Stimulated activated CD4-positive, alpha-beta T cell treated with anti-CD3 and anti-CD28 coated beads, Interleukin-2, amount 100 ng/mL, for 24 hours (primary cell): ENCODE data around the gene TPR.
"Not testable (repeated sequence)": the region's sequence is repeated elsewhere in the genome, so short reads cannot be mapped to it uniquely, and the experiment has no call there.

Experiments
- DNase-seq, 2 donors: peaks; one replicate each; pipeline ENCODE4 v3.0.0-alpha.2; 2020

TPR gene

DNA sequence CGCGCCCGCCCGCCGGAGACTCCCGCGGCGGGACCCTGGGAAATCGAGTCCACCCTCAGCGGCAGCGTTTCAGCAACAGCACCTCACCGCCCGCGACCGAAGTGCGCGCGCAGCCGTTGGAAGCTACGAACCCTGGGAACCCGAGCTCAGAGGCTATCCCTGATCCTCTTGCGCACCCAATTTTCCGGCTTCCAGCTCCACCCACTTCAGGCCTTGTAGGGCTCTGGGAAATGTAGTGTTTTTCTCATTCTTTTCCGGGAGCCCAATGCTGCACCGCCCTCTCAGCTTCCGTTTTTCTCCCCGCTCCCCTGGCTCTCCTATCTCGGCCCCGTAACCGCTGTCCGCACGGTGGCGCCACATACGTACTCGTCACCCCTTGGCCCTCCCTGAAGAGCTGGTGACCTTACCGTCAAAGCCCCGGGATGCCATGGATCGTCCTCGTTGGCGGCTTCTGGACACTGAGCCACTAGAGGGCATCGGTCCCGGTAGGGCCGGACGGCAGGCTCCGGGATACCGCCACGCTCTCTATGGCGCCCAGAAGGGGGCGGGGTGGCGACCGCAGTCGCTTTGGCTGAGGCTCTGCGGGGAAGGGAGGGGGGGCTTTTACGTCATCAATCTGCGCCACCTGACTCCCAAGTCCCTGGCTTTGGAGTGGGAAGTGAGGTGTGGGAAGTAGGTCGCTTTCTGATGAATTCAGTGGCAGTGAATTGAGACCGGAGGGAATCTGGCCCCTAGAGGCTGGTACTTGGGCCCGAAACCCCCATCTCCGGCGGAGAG is at the start of gene TPR, which contains the start of gene ODR4:
TPR (minus strand) TSS at position 102 of the 777 bp plus-strand sequence. CDS start 225 bp downstream, outside the sequence.
ODR4 (plus strand) TSS at position 687 of the 777 bp plus-strand sequence. CDS start 3,948 bp downstream, outside the sequence.
- DNase-seq, result peak; percentile 96 to 97

DNA sequence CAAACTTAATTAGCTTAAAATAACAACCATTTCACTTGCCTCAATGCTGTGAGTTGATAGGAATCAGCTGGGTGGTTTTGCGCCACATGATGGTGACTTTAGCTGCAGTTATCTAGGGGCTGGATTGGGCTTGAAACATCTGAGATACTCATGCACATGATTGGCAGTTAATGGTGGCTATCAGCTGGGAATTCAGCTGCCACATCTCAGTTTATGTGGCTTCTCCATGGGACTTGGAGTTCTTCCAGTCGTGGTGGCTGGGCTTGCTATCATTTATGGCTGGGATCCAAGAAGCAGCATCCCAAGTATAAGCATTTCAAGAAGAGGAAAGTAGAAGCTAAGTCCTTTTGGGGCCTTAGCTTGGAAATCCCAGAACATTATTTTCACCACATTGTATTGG is 49.5 kb upstream of the TPR start:
- DNase-seq, result no peak

DNA sequence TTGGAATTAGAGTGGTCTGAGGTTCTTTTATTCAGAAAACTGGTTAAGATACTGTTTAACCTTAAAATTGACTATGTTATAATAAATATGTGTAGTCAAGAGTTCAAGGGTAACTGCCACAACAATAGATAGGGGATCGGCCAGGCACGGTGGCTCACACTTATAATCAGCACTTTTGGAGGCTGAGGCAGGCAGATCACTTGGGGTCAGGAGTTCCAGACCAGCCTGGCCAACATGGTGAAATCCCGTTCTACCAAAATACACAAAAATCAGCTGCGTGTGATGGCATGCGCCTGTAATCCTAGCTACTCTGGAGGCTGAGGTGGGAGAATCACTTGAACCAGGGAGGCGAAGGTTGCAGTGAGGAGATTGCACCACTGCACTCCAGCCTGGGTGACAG is 46.4 kb upstream of the TPR start:
- no peak for DNase-seq

DNA sequence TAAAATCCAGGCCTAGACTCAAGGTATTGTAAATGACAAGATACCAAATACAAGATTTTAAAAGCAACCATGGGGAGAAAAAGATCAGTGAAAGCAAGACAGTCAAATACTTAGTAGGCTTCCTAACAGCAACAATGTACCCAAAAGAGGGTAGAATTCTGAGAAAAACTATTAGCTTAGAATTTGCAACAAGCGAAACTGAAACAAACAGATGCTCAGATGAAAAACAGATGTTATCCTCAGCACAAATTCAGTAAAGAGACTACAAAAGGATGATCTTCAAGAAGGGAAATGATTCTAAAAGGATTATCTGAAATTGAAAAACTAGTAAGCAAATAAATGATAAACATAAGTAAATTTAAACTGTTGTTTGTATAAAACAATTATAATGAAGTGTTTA is 45.9 kb upstream of the TPR start:
- DNase-seq, result no peak

DNA sequence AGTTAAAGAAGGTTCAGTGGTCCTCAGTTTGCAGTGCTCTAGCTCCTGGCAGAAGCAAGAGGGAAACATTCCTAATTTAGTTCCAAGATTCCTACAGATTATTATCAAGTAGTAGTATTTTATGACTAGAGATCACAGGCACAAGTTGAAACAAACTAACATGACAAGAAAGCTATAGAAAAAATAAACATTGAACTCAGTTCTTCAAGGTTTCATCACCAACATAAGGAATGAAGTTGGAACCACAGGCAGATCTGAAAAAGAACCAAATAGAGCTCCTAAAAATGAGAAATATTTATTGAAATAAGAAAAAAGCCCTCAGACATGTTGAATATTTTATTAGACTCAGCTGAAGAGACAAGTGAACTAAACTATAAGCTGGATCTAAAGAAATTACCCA is 45.3 kb upstream of the TPR start:
- DNase-seq, result no peak

DNA sequence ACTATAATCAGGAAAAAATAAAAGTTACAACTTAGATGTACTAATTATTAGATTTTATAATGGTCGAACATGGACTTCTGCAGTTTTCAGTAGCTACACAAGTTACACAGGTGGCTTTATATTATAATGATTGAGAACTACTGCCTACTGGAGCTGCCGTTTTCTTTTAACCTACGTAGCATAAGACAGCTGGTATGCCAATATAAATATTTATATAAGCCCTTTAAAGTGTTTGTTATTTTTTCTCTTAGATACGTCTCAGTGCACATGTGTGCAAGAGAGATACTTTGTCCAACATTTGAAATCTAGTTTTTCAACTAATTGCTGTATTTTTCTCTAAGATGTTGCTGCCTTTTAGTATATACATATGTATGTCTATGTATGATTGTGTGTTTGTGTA is 43.5 kb upstream of the TPR start:
- DNase-seq, result no peak

DNA sequence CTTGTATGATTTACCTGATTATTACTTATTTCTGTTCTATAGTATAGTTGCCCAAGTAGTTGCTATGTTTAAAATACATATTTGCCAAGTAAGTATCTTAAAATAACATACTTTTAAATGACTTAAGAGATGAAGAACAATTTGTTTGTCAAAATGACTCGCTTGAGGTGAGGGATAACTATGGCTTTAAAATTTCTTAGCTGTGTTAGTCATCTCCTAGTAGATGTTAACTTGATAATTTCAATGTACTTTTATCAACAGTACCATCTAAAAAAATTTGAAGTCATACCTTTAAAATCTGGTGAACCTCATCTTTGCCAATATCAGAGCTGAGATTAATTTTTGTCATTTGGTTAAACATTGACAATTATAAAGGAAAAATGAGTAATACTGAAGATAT is 38.3 kb upstream of the TPR start:
- DNase-seq, result no peak

DNA sequence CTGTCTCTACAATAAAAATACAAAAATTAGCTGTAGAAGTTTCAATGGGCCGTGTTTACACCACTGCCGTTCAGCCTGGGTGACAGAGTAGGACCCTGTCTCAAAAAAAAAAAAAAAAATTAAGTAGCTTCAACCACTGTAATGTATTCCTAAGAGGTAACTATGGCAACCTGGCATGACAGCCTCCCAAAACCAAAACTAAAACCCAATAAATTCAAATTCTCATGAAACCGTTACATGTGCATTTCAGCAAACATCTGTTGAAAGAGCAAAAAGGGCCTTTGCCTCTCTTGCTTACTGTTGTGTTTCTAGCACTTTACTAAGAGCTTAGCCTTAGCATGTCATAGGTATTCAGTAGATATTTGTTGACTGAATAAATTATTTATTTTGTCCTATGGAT is 34.0 kb upstream of the TPR start:
- no peak for DNase-seq

DNA sequence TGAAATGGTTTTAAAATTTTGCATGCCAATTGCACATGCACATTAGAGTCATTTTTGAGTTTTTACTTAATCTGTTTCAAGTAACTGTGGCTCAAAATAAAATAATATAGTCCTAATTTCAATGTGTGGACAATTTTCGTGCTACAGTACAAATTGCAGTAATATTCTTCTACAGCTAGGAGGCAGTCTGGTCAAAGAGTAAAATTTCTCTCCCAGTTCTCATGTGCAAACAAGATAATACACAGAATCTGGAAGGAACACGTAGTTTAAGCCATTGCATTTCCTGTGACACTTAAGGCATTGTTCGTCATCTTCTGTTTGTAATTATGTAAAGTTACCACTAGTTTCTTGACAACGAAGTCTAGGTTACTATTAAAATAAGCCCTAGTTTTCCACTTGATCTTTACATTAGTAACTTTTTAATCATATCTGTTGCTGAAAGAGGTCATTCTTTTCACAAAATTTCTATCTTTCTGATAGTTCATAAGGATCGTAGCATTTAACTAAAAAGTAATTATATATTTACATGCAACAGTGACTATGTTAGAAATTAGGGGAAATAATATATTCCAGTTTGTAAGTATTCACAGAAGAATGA is 29.5 kb upstream of the TPR start:
- no peak for DNase-seq

DNA sequence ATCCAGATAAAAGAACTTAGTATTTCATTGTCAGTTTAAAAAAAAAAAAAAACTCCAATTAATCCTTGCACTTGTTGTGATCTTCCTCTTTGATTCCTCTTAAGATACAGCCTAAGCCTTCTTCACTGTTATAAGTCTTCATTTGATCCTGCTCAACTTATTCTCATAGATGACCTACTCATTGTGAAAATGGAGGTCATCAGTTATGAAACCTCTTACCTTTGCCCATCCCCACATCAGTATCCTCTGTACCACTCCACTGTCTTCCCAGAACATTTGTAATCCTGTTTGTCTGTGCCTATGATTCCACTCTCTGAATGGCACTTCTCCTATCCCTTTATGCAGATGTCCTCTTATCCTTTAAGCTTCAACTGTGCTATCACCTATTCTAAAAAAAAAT is 28.6 kb upstream of the TPR start:
- DNase-seq, result no peak

DNA sequence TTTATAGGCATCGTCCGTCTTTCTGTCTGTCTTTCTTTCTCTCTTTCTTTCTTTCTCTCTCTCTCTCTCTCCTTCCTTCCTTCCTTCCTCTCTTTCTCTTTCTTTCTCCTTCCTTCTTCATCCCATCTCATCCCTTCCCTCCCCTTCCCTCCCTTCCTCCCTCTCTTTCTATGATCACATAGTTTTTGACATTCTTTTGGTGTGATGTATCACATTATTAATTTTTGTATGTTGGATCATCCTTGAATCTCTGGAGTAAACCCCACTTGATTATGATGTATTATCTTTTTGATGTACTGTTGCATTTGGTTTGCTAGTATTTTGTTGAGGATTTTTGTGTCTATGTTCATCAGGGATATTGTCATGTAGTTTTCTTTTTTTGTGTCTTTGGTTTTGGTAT is 26.4 kb upstream of the TPR start:
- not testable (repeated sequence) for DNase-seq

DNA sequence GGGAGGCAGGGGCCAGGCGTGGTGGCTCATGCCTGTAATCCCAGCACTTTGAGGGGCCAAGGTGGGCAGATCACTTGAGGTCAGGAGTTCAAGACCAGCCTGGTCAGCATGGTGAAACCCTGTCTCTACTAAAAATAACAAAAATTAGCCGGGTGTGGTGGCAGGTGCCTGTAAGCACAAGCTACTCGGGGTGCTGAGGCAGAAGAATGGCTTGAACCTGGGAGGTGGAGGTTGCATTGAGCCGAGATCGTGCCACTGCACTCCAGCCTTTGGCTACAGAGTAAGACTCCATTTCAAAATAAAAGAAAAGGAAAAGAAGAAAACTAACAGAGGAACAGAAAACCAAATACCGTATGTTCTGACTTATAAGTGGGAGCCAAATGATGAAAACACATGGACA is 17.7 kb upstream of the TPR start:
- DNase-seq, result not testable (repeated sequence)

DNA sequence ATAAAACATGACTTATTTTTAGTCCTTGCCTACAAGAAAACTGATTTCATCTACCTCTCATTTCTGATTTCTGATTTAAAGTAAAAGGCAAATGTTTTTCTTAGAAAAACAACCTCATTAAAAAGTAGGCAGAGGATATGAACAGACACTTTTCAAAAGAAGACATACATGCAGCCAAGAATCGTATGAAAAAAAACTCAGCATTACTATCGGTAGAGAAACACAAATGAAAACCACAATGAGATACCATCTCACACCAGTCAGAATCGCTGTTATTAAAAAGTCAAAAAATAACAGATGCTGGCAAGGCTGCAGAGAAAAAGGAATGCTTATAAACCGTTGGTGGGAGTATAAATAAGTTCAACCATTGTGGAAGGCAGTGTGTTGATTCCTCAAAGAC is 16.8 kb upstream of the TPR start:
- no peak for DNase-seq

DNA sequence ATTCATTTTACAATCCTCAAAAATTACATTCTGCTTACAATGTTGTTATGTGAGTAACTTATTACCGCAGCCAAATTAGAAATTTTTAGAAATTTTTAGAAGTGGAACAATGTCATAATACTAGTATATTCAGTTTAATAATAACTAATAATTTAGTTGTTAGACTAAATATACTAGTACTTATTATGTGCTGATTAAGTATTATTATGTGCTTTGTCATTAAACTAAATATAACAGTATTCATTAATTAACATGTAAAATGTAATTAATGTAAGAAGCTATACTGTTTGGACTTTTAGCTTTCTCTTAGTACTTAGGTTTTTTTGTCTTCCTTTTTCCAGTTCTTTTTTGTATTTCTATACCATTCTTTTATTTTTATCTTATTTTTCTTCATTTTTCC is 15.9 kb upstream of the TPR start:
- no peak for DNase-seq

DNA sequence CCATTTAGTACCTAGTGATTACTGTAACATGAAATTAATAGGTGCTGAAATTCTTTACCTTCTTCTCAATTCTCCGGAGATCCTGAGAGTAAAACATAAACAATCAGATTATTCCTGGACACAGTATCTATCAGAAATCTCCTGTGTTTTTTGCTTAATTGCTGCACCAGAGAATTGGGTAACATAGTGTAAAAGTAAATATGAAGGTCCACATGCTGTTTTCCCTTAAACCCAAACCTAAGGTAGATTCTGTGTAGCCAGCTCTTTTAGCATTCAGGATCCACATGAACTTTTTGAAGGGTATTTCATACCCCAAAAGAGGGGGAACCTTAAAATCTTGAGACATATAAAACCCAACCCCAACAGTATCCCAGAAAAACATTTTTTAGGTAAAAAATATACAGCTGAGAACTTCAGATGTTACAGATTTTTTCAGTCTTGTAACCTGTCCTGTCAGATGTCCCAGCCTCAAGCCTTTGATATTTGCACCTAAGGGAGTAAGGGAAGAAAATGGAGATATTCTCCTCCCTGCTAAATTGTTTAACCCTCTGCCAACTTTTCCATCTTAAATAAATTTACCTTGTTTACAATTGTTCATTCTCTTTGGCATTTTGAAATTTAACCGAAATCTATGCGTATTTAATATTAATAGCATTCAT is 11.8 kb upstream of the TPR start:
- DNase-seq, result no peak

DNA sequence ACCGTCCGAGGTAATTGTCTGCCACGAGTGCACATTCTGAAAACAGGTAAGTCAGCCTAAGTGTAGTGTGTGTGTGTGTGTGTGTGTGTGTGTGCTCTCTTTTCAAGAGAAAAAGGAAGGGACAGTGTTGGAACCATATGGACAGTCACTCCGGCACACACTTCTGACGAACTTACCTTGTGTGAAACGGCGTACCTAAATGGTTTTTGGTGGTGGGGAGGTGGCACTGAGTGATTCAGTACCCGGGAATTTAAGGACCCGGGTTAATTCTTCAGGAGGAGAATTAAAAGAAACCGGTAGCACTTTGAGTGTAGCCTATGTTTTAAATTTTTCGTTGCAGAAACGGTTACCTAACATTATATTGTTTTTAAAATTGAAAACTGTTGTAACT is 871 bp upstream of the TPR start:
- no peak for DNase-seq

DNA sequence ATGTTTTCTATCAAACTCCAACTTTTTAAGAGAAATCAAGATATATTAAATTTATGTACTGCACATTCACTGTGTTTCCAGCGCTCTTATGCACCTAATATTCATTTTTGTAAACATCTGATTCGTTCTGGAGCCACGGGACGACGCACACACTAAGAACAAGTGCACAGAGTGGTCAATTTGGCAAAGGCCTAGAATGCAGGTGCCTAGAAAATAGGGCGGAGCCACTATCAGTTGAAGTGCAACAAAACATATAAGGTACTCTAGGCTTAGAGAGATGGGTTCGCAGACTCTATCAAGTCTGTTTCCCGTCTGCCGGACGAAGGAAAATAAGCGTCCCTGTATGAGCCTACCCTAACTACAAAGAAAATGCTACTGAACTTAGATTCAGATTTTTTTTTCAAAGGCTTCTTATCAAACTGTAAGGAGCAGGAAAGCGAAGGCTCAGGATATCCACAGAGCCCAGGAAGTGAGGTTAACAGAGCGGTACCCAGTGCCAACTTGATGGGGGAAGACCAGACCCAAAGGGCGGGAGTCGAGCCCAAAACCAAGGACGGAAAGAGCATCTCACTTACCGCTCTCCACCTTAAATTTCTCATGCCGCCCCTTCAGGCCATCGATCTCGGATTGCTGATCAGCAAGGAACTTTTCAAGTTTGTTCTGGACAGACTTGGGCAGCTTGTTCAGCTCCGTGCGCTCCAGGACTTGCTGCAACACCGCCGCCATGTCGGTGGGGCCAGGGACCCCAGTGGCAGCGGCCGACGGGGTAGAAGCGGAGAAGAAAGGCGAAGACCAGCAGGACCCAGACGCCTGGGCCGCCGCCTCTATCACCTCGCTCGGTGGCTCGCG is 526 bp downstream of the TPR start:
- peak; percentile 16 to 30 for DNase-seq

DNA sequence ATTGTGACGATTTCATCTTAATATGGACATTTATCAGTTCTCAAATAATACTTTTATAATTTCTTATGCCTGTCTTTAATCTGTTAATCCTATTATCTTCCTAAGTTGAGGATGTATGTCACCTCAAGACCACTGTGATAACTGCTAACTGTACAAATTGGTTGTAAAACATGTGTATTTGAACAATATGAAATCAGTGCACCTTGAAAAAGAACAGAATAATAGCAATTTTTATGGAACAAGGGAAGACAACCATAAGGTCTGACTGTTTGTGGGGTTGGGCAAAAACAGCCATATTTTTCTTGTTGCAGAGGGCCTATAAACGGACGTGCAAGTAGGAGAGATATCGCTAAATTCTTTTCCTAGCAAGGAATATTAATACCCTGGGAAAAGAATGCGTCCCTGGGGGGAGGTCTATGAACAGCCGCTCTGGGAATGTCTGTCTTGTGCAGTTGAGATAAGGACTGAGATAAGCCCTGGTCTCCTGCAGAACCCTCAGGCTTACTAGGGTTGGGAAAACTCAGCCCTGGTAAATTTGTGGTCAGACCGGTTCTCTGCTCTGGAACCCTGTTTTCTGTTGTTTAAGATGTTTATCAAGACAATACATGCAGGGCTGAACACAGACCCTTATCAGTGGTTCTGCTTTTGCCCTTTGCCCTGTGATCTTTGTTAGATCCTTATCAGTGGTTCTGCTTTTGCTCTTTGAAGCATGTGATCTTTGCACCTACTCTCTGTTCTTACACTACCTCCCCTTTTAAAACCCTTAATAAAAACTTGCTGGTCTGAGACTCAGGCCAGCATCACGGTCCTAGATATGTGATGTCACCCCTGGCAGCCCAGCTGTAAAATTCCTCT is 27.0 kb downstream of the TPR start:
- DNase-seq, result not testable (repeated sequence)

DNA sequence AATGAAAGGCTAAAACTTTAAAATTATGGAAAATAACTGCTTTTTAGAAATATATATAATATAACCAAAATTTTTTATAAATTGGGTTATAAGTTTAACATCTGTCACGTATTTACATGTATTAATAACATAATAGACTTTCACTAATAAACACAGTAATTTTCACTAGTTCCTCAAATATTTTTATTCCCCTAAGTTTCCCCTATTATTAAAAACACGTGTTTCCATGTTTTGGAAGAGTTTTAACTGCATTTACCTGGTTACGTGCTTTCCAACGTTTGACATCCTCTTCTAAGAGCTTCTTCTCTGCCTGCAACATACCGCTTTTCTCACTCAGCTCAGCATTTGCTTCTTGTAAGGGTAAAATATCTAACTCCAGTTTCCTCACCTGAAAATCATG is 34.3 kb downstream of the TPR start:
- no peak for DNase-seq

DNA sequence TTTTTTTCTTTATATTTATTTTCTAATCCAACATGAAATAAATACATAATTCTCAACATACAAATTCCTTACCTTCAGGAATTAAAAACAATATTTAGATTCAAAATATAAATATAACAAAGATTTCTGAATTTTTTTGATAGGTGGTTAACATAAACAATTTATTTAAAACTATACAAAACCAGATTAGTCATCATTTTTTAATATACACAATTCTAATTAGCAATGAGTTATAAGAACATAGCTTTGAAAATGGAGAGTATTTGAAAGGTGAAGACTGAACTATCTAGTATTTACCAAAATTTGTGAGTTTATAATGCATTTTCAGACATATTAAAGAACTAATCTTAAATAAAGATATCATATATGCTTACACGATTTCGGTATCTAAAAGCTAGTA is 37.5 kb downstream of the TPR start:
- no peak for DNase-seq

DNA sequence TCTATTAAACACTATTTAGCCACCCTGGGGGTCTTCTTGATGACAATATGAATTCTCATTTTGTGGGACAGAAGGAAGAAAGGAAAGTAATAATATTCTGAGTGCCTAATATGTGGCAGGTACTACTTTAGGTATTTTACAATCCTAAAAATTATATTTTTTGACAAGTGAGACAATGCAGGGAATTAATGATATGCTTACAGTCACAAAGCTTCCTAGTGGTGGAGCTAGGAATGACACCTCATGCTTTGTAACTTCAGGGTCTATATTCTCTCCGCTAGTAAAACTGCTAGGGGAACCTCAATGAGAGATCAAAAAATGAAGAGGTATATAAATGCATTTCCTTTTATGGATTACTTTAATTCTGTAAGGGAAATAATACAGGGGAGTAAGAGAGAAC is 44.3 kb downstream of the TPR start:
- DNase-seq, result no peak

DNA sequence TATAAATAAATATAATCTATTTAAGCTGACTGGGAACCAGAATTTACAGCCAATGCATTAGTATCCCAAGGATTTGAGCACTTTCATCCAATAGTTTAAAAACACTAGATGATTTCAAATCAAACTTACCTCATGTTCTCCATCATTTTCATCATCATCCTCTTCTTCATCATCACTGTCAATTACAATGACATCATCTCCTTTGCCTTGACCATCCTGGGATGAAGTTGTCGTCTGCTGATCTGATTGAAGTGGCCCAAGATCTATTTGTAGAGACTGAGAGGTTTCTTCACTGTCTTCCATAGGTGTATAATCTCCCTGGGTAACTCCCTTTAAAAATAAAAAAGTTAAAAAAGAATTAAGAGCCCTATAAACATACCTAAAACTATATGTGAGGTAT is 47.7 kb downstream of the TPR start:
- DNase-seq, result no peak
